Sigmoid colon (tissue), 4 donors: ENCODE measurements around the gene PRR12.

Experiments
- EP300 ChIP-seq, 4 donors: sonication (generic); formaldehyde crosslinking; IDR thresholded peaks; one replicate each; pipeline ENCODE4 v1.6.1; 2017; ENCODE audit warnings: antibody characterized with exemption in 4 of 4
- POLR2A ChIP-seq, 2 donors: fragments of 450-650 bp; IDR thresholded peaks; one replicate each; pipeline ENCODE4 v1.6.1; 2016; ENCODE audit warnings: antibody characterized with exemption in 2 of 2, mild to moderate bottlenecking in 2 of 2, moderate library complexity in 2 of 2
- POLR2AphosphoS5 ChIP-seq, 4 donors: sonication (generic); formaldehyde crosslinking; IDR thresholded peaks; one replicate each; pipeline ENCODE4 v1.6.1; 2017; ENCODE audit warnings: antibody characterized with exemption in 4 of 4
- TF ChIP-seq, protein P1 (sequence below), 4 experiments: fragments of 450-650 bp in 3 of 4; fragments of 200-600 bp in 1 of 4; IDR thresholded peaks; one replicate each; pipeline ENCODE4 v1.5.1; 2016 to 2019; ENCODE audit warnings: antibody characterized with exemption in 4 of 4, mild to moderate bottlenecking in 3 of 4, moderate library complexity in 2 of 4

DNA sequence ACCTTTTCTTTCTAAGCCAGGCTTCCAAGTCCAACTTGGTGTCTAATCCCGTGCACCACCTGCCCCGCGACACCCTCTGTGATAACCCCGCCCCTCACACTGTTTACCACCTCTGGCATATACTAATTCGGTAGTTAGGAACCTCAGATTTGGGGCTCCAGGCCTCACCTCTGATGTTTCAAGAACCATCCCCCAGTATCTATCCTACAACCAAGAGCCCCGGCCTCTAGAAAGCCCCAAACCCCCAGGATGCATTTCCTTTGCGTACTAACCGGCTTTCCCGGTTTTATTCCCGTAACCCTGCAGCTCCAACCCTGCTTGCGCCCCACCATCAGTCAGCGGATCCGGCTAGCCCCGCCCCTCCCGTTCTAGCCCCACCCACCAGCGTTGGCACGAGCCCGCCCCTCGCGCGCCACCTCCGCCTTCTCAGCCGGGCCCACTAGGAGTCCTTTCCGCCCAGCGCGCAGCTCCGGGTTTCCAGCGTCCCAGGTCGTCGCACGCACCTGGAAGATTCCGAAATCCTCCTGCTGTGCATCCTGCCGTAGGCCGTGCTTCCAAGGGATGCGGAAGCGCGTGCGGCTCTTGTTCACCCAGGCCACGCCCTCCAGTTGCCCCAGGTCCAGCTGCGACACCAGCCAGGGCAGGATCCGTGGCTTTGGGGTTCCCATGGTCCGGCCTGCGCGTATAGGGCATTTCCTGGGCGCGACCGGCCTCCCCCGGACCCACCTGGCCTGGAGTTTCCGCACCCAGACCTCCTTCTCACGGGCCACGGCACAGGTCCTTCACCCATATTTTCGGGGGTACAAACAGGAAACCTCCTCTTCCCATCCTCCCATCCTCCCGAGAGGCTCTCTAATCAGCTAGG lies 73.4 kb downstream of the PRR12 start:
- TF ChIP-seq POLR2A (IDR thresholded peaks at IDR 0.05) (peak; percentile 25 to 52), POLR2AphosphoS5 (IDR thresholded peaks at IDR 0.05) (peak; percentile 88 to 91 (median 90)), EP300 (IDR thresholded peaks at IDR 0.05) (no peak)
- TF ChIP-seq, protein P1, sequence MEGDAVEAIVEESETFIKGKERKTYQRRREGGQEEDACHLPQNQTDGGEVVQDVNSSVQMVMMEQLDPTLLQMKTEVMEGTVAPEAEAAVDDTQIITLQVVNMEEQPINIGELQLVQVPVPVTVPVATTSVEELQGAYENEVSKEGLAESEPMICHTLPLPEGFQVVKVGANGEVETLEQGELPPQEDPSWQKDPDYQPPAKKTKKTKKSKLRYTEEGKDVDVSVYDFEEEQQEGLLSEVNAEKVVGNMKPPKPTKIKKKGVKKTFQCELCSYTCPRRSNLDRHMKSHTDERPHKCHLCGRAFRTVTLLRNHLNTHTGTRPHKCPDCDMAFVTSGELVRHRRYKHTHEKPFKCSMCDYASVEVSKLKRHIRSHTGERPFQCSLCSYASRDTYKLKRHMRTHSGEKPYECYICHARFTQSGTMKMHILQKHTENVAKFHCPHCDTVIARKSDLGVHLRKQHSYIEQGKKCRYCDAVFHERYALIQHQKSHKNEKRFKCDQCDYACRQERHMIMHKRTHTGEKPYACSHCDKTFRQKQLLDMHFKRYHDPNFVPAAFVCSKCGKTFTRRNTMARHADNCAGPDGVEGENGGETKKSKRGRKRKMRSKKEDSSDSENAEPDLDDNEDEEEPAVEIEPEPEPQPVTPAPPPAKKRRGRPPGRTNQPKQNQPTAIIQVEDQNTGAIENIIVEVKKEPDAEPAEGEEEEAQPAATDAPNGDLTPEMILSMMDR (IDR thresholded peaks at IDR 0.05): peak; percentile 23 to 56 (median 27)
